ENCODE data around the gene POTEM.
"Not testable (repeated sequence)": the region's sequence is repeated elsewhere in the genome, so short reads cannot be mapped to it uniquely, and the experiment has no call there.

POTEM gene

GRCh38 chr14:19027895-19028294, 60.7 kb downstream of the POTEM start:
- DNase-seq (ENCODE audit: insufficient read length, low spot score); FAIRE-seq: not testable (repeated sequence)

- FAIRE-seq; DNase-seq (ENCODE audit: insufficient read length, low spot score): not testable (repeated sequence)
These were observed 69.7 kb downstream of the POTEM start for GRCh38 chr14:19036811-19037382.

DNA sequence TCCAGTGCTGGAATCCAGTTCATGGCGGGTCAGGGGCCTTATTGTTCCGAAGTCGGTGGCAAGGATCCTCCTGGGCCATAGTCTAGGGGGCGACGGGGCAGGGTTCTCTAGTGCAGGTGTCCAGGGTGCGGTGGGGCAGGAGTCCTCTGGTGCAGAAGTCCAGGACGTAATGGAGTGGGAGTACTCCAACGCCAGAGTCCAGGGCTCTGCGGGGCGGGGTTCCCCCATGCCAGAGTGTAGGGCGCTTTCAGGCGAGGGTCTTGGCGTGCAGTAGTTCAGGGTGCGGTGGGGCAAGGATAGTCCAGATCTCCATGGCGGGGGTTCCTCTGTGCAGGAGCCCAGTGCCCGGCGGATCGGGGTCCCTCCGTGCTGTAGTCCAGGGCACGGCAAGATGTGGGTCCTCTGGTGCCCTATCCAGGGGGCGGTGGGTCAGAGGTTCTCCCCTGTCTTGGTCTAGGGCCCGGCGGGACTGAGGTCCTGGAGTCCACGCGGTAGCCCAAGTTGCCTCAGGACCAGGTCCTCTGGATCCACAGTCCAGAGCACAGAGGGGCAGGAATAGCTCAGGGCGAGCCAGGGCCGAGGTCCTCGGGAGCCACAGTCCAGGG, 70.9 kb downstream of the POTEM start:
- not testable (repeated sequence) for FAIRE-seq; DNase-seq (ENCODE audit: insufficient read length, low spot score)

DNA sequence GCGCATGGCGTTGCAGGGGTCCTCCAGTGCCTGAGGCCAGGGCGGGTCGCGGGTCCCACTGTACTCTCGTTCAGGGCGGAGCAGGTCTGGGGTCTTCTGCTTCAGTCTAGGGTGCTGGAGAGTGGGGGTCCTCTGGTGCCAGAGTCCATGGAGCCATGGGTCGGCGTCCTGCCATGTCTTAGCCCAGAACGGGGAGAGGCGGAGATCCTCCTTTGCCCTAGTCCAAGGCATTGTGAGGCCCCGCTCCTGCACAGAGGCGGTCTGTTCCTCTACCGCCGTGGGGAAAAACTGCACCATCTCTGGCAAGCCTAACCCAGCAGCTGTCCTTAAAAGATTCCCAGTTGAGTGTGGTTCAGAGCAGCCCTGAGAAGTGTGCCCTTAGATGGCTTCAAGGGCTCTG, 71.6 kb downstream of the POTEM start:
- not testable (repeated sequence) for FAIRE-seq; DNase-seq (ENCODE audit: insufficient read length, low spot score)

- FAIRE-seq; DNase-seq (ENCODE audit: insufficient read length, low spot score): not testable (repeated sequence)
These were observed 76.2 kb downstream of the POTEM start for GRCh38 chr14:19043384-19043783.
